ENCODE measurements around the gene PCDH1. TPM values are rescaled to one million over a fixed set of nuclear protein-coding genes. Genes with fewer than 3 reads are reported as not detected.

PCDH1 gene
- total RNA-seq, 1 experiment from 2014 or later: 0.45 TPM

GRCh38 chr5:141816598-141817399 is 61.4 kb downstream of the PCDH1 start:
- Histone ChIP-seq H3K9me3 (ENCODE audit: low read depth, low read length, poor library complexity, severe bottlenecking) (no peaks in the 10 kb centered on the region), H3K4me1 (ENCODE audit: insufficient read depth, low read length, poor library complexity, severe bottlenecking) (peaks cover 20% of the 10 kb centered on the region), H3K4me3 (ENCODE audit: low read depth, low read length, poor library complexity, severe bottlenecking) (no peak overlapping the region), H3K27ac (ENCODE audit: low read depth, low read length, poor library complexity, severe bottlenecking) (peak overlapping the region; percentile 14), H3K36me3 (ENCODE audit: insufficient read depth, low read length, poor library complexity, severe bottlenecking) (no peaks in the 10 kb centered on the region), H3K27me3 (replicated peaks; ENCODE audit: insufficient read depth, low read depth, low read length, poor library complexity) (no peaks in the 10 kb centered on the region)
- no peak for TF ChIP-seq CTCF (conservative IDR thresholded peaks at IDR 0.05; ENCODE audit: low read depth, low read length)
- TF ChIP-seq EZH2 (IDR thresholded peaks at IDR 0.05; ENCODE audit: borderline replicate concordance, low read depth, low read length, poor library complexity, severe bottlenecking): no peak
- CTCF ChIA-PET: interaction anchor here (1.0 kb wide), 1 partner anchor 62 kb away, joined by 4 read pairs; no protein-coding TSS in a partner anchor
- peak; percentile 60 for DNase-seq (ENCODE audit: low spot score)
- POLR2A ChIA-PET (ENCODE audit: low non-redundant PET): no interaction called here
- intact Hi-C loops (cut with micrococcal nuclease; ENCODE audit: unreplicated experiment): no loop called here
- no TSS peak for BruUV-seq (replicated peaks)

GRCh38 chr5:141815796-141816180 is 62.4 kb downstream of the PCDH1 start:
- ChIA-PET POLR2A (ENCODE audit: low non-redundant PET) (no interaction called here), CTCF (interaction anchor here (0.6 to 1.0 kb wide), 2 partner anchors 63 to 67 kb away, joined by 4 read pairs; no protein-coding TSS in a partner anchor)
- TF ChIP-seq CTCF (conservative IDR thresholded peaks at IDR 0.05; ENCODE audit: low read depth, low read length) (no peak), EZH2 (IDR thresholded peaks at IDR 0.05; ENCODE audit: borderline replicate concordance, low read depth, low read length, poor library complexity, severe bottlenecking) (no peak)
- no peaks in the 10 kb centered on the region for H3K27me3 ChIP-seq (replicated peaks; ENCODE audit: insufficient read depth, low read depth, low read length, poor library complexity)
- no TSS peak for BruUV-seq (replicated peaks)
- no peaks in the 10 kb centered on the region for H3K36me3 ChIP-seq (ENCODE audit: insufficient read depth, low read length, poor library complexity, severe bottlenecking)
- DNase-seq (ENCODE audit: low spot score): no peak
- H3K27ac ChIP-seq (ENCODE audit: low read depth, low read length, poor library complexity, severe bottlenecking): peak overlapping the region; percentile 14
- intact Hi-C loops (cut with micrococcal nuclease; ENCODE audit: unreplicated experiment): no loop called here
- H3K4me1 ChIP-seq (ENCODE audit: insufficient read depth, low read length, poor library complexity, severe bottlenecking): peaks cover 14% of the 10 kb centered on the region
- H3K9me3 ChIP-seq (ENCODE audit: low read depth, low read length, poor library complexity, severe bottlenecking): no peaks in the 10 kb centered on the region
- H3K4me3 ChIP-seq (ENCODE audit: low read depth, low read length, poor library complexity, severe bottlenecking): no peak overlapping the region

GRCh38 chr5:141815051-141815795 is 63.0 kb downstream of the PCDH1 start:
- intact Hi-C loops (cut with micrococcal nuclease; ENCODE audit: unreplicated experiment): no loop called here
- H3K9me3 ChIP-seq (ENCODE audit: low read depth, low read length, poor library complexity, severe bottlenecking): no peaks in the 10 kb centered on the region
- TF ChIP-seq EZH2 (IDR thresholded peaks at IDR 0.05; ENCODE audit: borderline replicate concordance, low read depth, low read length, poor library complexity, severe bottlenecking): no peak
- TF ChIP-seq CTCF (conservative IDR thresholded peaks at IDR 0.05; ENCODE audit: low read depth, low read length): no peak
- POLR2A ChIA-PET (ENCODE audit: low non-redundant PET): no interaction called here
- no TSS peak for BruUV-seq (replicated peaks)
- H3K4me1 ChIP-seq (ENCODE audit: insufficient read depth, low read length, poor library complexity, severe bottlenecking): peaks cover 14% of the 10 kb centered on the region
- H3K27ac ChIP-seq (ENCODE audit: low read depth, low read length, poor library complexity, severe bottlenecking): no peak overlapping the region
- DNase-seq (ENCODE audit: low spot score): no peak
- no peak overlapping the region for H3K4me3 ChIP-seq (ENCODE audit: low read depth, low read length, poor library complexity, severe bottlenecking)
- no peaks in the 10 kb centered on the region for H3K36me3 ChIP-seq (ENCODE audit: insufficient read depth, low read length, poor library complexity, severe bottlenecking)
- CTCF ChIA-PET: interaction anchor here (0.6 kb wide), 1 partner anchor 68 kb away, joined by 4 read pairs; no protein-coding TSS in a partner anchor
- no peaks in the 10 kb centered on the region for H3K27me3 ChIP-seq (replicated peaks; ENCODE audit: insufficient read depth, low read depth, low read length, poor library complexity)

Measured in A673 (cell line).